Activated CD8-positive, alpha-beta T cell treated with anti-CD3 and anti-CD28 coated beads for 36 hours (primary cell): ENCODE measurements around the gene ADAMTS20. TPM values are rescaled to one million over a fixed set of nuclear protein-coding genes. Genes with fewer than 3 reads are reported as not detected.

Experiments used
- ATAC-seq: fragments of 200-7000 bp; cut with Tn5 transposase; one replicate; pipeline ENCODE4 v1.10.0; 2021; ENCODE audit warnings: mild to moderate bottlenecking, moderate library complexity
- CTCF ChIA-PET: fragments of 350-600 bp; sonication (Branson Sonifier 250); formaldehyde crosslinking; loops from one replicate; lab custom pipeline; 2021; ENCODE audit warnings: antibody characterized with exemption; lab: Charles Lee
- POLR2A ChIA-PET: fragments of 350-600 bp; sonication (Branson Sonifier 250); formaldehyde crosslinking; loops from one replicate; lab custom pipeline; 2021; ENCODE audit warnings: antibody characterized with exemption; lab: Charles Lee
- DNase-seq: peaks from one replicate; pipeline ENCODE4 v3.0.0-alpha.2; 2020
- H3K27ac Mint-ChIP-seq: one replicate; pipeline ENCODE4 v1.8.0; 2021; ENCODE audit warnings: mild to moderate bottlenecking, mixed read lengths
- H3K27me3 Mint-ChIP-seq: one replicate; pipeline ENCODE4 v1.8.0; 2021; ENCODE audit warnings: mixed read lengths
- H3K36me3 Mint-ChIP-seq: one replicate; pipeline ENCODE4 v1.8.0; 2021; ENCODE audit warnings: low read depth, mixed read lengths
- H3K4me1 Mint-ChIP-seq: one replicate; pipeline ENCODE4 v1.8.0; 2021; ENCODE audit warnings: low read depth, mixed read lengths
- H3K4me3 Mint-ChIP-seq: one replicate; pipeline ENCODE4 v1.8.0; 2021; ENCODE audit warnings: mild to moderate bottlenecking, moderate library complexity, mixed read lengths
- H3K9me3 Mint-ChIP-seq: one replicate; pipeline ENCODE4 v1.8.0; 2021; ENCODE audit warnings: mixed read lengths
- CTCF ChIP-seq: fragments of 200-600 bp; IDR thresholded peaks from one replicate; pipeline ENCODE4 v1.8.0; 2022; ENCODE audit warnings: antibody characterized with exemption, mild to moderate bottlenecking
- intact Hi-C: fragments of 100-400 bp; cut with micrococcal nuclease; formaldehyde crosslinking; loops from one replicate; pipeline ENCODE4 v1.10.0; 2022
- total RNA-seq, 2 experiments: library from RNA; stranded (reverse); gene quantifications; one replicate each; pipeline ENCODE4 v1.2.3, GENCODE V29; 2021

The ADAMTS20 gene
- not detected for total RNA-seq

DNA sequence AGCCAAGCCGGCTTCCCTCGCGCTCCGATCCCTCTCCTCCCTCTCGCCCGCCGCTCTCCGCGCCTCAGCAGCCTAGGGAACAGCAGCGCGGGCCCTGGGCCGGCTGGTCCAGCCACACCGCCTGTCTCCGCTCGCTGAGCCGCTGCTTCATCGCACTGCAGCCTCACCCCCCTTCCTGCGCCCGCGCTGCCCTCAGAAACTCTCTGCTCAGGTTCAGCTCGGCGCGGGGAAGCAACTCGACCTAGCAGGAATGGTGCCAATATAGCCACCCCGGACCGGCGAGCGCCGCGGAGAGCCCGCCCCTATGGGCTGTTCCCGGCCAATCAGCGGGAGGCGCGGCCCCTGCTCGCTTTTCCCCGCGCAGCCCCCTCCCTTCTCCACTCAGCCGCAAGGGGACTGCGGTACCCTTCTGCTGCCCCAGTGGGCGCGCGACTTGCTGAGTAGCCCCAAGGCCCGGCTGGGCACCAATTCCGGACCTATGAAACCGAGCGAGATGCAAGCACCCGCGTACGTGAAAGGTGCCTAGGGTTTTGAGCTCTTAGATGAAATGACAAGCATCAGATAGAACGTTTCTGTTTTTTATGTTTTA lies at the start of gene ADAMTS20:
ADAMTS20 (minus strand) TSS at position 233 of the 589 bp plus-strand sequence. CDS start 282 bp downstream, outside the sequence.
- ChIA-PET POLR2A (no interaction called here), CTCF (no interaction called here)
- Mint-ChIP-seq H3K4me3 (no peak within 1 kb of the TSS), H3K27ac (no peak within 1 kb of the TSS), H3K4me1 (no peaks in the 10 kb centered on the region), H3K9me3 (peaks cover 13% of the 10 kb centered on the region), H3K36me3 (no peaks in the 10 kb centered on the region), H3K27me3 (peaks cover 33% of the 10 kb centered on the region)
- intact Hi-C loops, result no loop called here
- DNase-seq (no peak), ATAC-seq (no peak)
- TF ChIP-seq CTCF, result no peak

DNA sequence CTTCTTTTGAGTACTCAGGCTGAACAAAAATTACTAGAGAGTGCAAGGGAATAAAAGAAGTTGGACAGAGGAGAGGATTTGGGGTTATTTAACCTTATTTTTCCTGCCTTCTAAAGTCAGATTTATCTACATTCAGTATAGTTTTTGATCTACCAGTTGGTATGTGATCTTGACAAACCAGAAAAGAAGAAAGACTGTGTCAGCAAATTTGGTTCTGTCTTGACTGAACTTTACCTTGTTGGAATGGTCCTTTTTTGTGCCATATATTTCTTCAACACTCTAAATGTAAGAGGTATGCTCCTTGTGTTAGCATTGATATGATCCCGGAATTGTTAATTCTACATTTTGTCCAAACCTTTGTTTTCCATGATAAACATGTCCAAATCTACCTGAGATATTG lies 47.7 kb upstream of the ADAMTS20 start:
- intact Hi-C loops, result no loop called here
- ChIA-PET POLR2A (no interaction called here), CTCF (no interaction called here)
- no peaks in the 10 kb centered on the region for H3K36me3 Mint-ChIP-seq
- no peaks in the 10 kb centered on the region for H3K4me1 Mint-ChIP-seq
- H3K9me3 Mint-ChIP-seq, result no peaks in the 10 kb centered on the region
- H3K4me3 Mint-ChIP-seq, result no peak overlapping the region
- H3K27ac Mint-ChIP-seq, result no peak overlapping the region
- no peak for TF ChIP-seq CTCF
- H3K27me3 Mint-ChIP-seq, result peaks cover 1% of the 10 kb centered on the region
- DNase-seq (no peak), ATAC-seq (no peak)

GRCh38 chr12:43599066-43599465 lies 47.1 kb upstream of the ADAMTS20 start:
- intact Hi-C loops, result no loop called here
- peaks cover 1% of the 10 kb centered on the region for H3K27me3 Mint-ChIP-seq
- no peak overlapping the region for H3K27ac Mint-ChIP-seq
- ChIA-PET CTCF (no interaction called here), POLR2A (no interaction called here)
- DNase-seq (no peak), ATAC-seq (no peak)
- no peak for TF ChIP-seq CTCF
- H3K4me1 Mint-ChIP-seq, result no peaks in the 10 kb centered on the region
- H3K36me3 Mint-ChIP-seq, result no peaks in the 10 kb centered on the region
- no peaks in the 10 kb centered on the region for H3K9me3 Mint-ChIP-seq
- no peak overlapping the region for H3K4me3 Mint-ChIP-seq

DNA sequence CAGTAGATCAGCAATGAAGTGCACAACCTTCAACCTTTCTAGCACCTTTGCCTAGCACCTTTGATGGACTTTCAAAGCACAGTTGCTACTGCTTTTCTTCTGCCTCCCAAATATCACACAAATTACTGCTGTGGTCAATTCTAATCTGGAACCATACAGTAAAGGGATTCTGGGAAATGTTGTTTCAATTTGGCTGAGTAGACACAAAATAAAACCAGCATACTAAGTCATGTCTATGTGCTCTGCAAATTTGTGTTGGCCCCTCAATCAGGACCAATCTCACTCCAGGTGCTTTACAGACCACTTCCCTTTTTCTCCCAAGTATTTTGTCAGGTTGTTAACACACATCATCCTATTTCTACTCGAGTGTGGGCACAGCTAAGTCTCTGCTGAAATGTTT lies 38.3 kb upstream of the ADAMTS20 start:
- no peak for TF ChIP-seq CTCF
- Mint-ChIP-seq H3K4me1 (no peaks in the 10 kb centered on the region), H3K9me3 (no peaks in the 10 kb centered on the region), H3K4me3 (no peak overlapping the region), H3K27ac (no peak overlapping the region), H3K36me3 (no peaks in the 10 kb centered on the region), H3K27me3 (no peaks in the 10 kb centered on the region)
- intact Hi-C loops, result no loop called here
- CTCF ChIA-PET, result no interaction called here
- POLR2A ChIA-PET, result no interaction called here
- ATAC-seq, result no peak
- no peak for DNase-seq

GRCh38 chr12:43586646-43587245 lies 34.7 kb upstream of the ADAMTS20 start:
- intact Hi-C loops, result no loop called here
- ATAC-seq, result no peak

More at GRCh38 chr12:43586646-43587245, 34.7 kb upstream of the ADAMTS20 start:
- ChIA-PET POLR2A (no interaction called here), CTCF (no interaction called here)
- H3K4me3 Mint-ChIP-seq, result no peak overlapping the region
- no peaks in the 10 kb centered on the region for H3K36me3 Mint-ChIP-seq
- H3K27me3 Mint-ChIP-seq, result no peaks in the 10 kb centered on the region
- no peaks in the 10 kb centered on the region for H3K4me1 Mint-ChIP-seq
- no peaks in the 10 kb centered on the region for H3K9me3 Mint-ChIP-seq
- DNase-seq, result no peak
- no peak overlapping the region for H3K27ac Mint-ChIP-seq
- TF ChIP-seq CTCF, result no peak
